Colonic mucosa (tissue), 4 donors: ENCODE measurements around the gene RNF43. TPM values are rescaled to one million over a fixed set of nuclear protein-coding genes. Genes with fewer than 3 reads are reported as not detected.

Experiments
- DNase-seq: peaks from one replicate; pipeline ENCODE4 v3.0.0-alpha.2; 2020
- H3K27ac ChIP-seq: fragments of 200-600 bp; one replicate; pipeline ENCODE4 v1.8.0; 2021
- H3K27me3 ChIP-seq: fragments of 200-600 bp; one replicate; pipeline ENCODE4 v1.8.0; 2021
- H3K36me3 ChIP-seq: fragments of 200-600 bp; one replicate; pipeline ENCODE4 v1.8.0; 2021
- H3K4me1 ChIP-seq: fragments of 200-600 bp; one replicate; pipeline ENCODE4 v1.8.0; 2021; ENCODE audit warnings: mild to moderate bottlenecking
- H3K4me3 ChIP-seq: fragments of 200-600 bp; one replicate; pipeline ENCODE4 v1.8.0; 2021
- H3K9ac ChIP-seq, 2 donors: one replicate each; pipeline ENCODE4 v1.7.0; 2013; ENCODE audit warnings: control low read depth in 2 of 2, low read depth in 2 of 2, low read length in 2 of 2
- H3K9me3 ChIP-seq: fragments of 200-600 bp; one replicate; pipeline ENCODE4 v1.8.0; 2021
- CTCF ChIP-seq: fragments of 200-600 bp; IDR thresholded peaks from one replicate; pipeline ENCODE4 v1.8.0; 2022; ENCODE audit warnings: antibody characterized with exemption, mild to moderate bottlenecking
- intact Hi-C: fragments of 100-400 bp; cut with DNase I; formaldehyde crosslinking; loops from one replicate; pipeline ENCODE4 v1.14.1; 2022
- total RNA-seq, 2 donors: library from RNA; stranded (reverse); fragmentation: NEBNext Ultra II Directional in 1 of 2; extraction: Animal tissue kit (Norgen Biotek cat#: 25700) in 1 of 2; gene quantifications; one replicate each; pipeline ENCODE4 v1.2.1, GENCODE V29; 2021
- donor health status: healthy.
- donor health status: DM: no; HTN: no; CAD: no.
- donor health status: DM: no; HTN: no; CAD: no.

Gene RNF43
- 10 to 100 TPM; 38.5 to 51.2 TPM for total RNA-seq

DNA sequence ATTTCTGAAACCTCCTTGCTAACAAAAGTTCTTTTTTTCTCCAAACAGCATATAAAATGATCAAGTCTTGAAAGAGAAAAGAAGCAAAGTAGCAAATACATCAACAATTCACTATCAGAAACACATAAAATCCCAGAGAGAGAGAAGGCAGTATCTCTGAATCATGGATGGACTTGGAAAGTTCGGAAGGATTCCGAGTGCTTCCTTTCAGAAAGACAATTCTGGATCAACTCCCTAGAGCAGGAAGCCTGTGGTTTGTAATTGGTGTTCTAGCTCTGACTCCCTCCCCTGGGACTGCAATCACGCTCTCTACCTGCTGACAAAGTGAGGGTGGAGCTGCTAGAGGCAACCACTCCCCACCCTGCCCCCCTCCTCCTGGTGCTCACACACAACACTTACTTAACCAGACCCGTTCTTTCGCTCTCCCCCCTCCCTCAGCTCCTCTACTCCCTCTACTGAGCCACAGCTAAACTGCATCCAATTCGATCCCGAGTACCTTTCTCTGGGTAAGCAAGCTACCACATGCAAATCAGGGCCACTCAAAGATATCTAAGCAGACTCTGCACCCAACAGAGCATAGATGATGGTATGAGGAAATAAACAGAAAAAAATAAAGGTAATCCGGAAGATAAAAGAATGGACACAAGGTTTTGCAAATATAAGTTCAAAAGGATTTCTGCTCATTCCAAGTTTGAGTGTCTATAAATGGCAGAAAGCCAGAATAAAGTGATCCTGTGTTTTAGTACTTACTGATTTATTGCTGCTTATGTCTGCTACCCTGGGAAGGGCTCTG is at the start of gene RNF43:
Gene RNF43, minus strand, starts transcription at position 235 of the 793 bp plus-strand sequence. CDS start 1,957 bp downstream, outside the sequence.
- H3K4me3 ChIP-seq: peak within 1 kb of the TSS; percentile 36
- H3K9ac ChIP-seq: peak within 1 kb of the TSS; percentile 38 to 93
- H3K9me3 ChIP-seq: no peaks in the 10 kb centered on the region
- H3K36me3 ChIP-seq: no peaks in the 10 kb centered on the region
- intact Hi-C loops: loop anchor here (10.0 kb wide), 1 partner anchor 53 kb away; no protein-coding TSS in a partner anchor
- H3K27me3 ChIP-seq: no peaks in the 10 kb centered on the region
- TF ChIP-seq CTCF: peak; percentile 56
- peak within 1 kb of the TSS; percentile 66 for H3K27ac ChIP-seq
- H3K4me1 ChIP-seq: peaks cover 3% of the 10 kb centered on the region
- DNase-seq: peak; percentile 98

DNA sequence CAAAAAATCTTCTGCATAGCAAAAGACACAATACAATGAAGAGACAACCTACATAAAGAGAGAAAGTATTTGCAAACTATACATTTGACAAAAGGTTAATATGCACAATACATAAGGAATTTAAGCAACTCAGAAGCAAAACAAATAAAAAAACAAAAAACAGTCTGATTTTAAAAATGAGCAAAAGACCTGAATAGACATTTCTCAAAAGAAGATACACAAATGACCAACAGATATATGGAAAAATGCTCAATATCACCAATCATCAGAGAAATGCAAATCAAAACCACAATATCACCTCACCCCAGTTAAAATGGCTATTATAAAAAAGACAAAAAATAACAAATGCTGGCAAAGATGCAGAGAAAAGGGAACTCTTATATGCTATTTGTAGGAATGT is 38.2 kb upstream of the RNF43 start:
- H3K9ac ChIP-seq: no peak overlapping the region
- no peak overlapping the region for H3K27ac ChIP-seq
- no peaks in the 10 kb centered on the region for H3K36me3 ChIP-seq
- no peak for TF ChIP-seq CTCF
- H3K27me3 ChIP-seq: no peaks in the 10 kb centered on the region
- intact Hi-C loops: no loop called here
- DNase-seq: no peak
- H3K4me1 ChIP-seq: no peaks in the 10 kb centered on the region
- no peaks in the 10 kb centered on the region for H3K9me3 ChIP-seq
- H3K4me3 ChIP-seq: no peak overlapping the region

DNA sequence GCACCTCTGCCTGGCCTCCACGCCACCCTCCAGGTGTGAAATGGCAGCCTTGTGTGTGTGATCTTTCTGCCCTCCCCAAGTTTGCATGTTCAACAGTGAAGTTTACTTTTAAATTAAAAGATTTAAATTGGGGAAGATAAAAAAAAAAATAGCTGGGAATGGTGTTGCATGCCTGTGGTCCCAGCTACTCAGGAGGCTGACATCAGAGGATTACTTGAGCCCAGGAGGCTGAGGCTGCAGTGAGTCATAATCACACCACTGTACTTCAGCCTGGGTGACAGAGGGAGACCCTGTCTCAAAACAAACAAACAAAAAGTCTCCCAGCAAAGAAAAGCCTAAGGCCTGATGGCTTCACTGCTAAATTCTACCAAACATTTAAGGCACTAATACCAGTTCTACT is 35.4 kb upstream of the RNF43 start:
- TF ChIP-seq CTCF: no peak
- Histone ChIP-seq H3K4me3 (no peak overlapping the region), H3K9me3 (no peaks in the 10 kb centered on the region), H3K27ac (no peak overlapping the region), H3K4me1 (no peaks in the 10 kb centered on the region), H3K27me3 (no peaks in the 10 kb centered on the region), H3K36me3 (no peaks in the 10 kb centered on the region), H3K9ac (no peak overlapping the region)
- DNase-seq: no peak
- intact Hi-C loops: no loop called here

GRCh38 chr17:58447039-58447975 is 30.0 kb upstream of the RNF43 start:
- Histone ChIP-seq H3K9ac (no peak overlapping the region), H3K36me3 (no peaks in the 10 kb centered on the region), H3K9me3 (no peaks in the 10 kb centered on the region), H3K4me1 (no peaks in the 10 kb centered on the region), H3K27me3 (no peaks in the 10 kb centered on the region), H3K4me3 (no peak overlapping the region), H3K27ac (no peak overlapping the region)
- TF ChIP-seq CTCF: peak; percentile 71
- intact Hi-C loops: loop anchor here (1.0 kb wide), 1 partner anchor 130 kb away; no protein-coding TSS in a partner anchor
- DNase-seq: peak; percentile 77

DNA sequence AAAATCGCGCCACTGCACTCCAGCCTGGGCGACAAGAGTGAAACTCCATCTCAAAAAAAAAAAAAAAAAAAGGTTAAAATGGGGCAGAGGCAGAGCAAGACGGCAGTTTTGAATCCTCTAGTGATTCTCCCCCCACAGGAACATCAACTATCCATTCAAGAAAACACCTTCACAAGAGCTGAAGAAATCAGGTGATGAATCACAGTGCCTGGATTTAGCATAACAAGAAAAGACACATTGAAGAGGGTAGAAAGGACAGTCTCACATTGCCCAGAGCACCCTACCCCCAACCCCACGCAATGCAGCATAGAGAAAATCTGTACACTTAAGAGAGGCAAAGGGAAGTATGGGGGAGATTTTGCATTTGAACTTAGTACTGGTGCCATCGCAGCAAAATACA is 28.8 kb upstream of the RNF43 start:
- intact Hi-C loops: no loop called here
- H3K36me3 ChIP-seq: no peaks in the 10 kb centered on the region

More for the DNA sequence above, 28.8 kb upstream of the RNF43 start:
- no peak overlapping the region for H3K9ac ChIP-seq
- no peak for TF ChIP-seq CTCF
- no peak overlapping the region for H3K27ac ChIP-seq
- H3K27me3 ChIP-seq: no peaks in the 10 kb centered on the region
- DNase-seq: no peak
- no peaks in the 10 kb centered on the region for H3K9me3 ChIP-seq
- no peak overlapping the region for H3K4me3 ChIP-seq
- H3K4me1 ChIP-seq: no peaks in the 10 kb centered on the region
